HCT116 (cell line): ENCODE results near the gene BBS9. TPM values are rescaled to one million over a fixed set of nuclear protein-coding genes. Genes with fewer than 3 reads are reported as not detected.

Experiments
- ATAC-seq: fragments of 200-7000 bp; cut with Tn5 transposase; 2 replicates; pipeline ENCODE4 v1.9.1; 2020; ENCODE audit warnings: mild to moderate bottlenecking, moderate library complexity
- BruUV-seq: library from RNA; stranded (reverse); fragments of 400-500 nt; replicated peaks from 2 replicates; lab custom pipeline; 2021; lab: Mats Ljungman, UMichigan
- CTCF ChIA-PET: fragments of 300-600 bp; sonication (Branson Sonifier 250); formaldehyde crosslinking; loops from one replicate; lab custom pipeline; 2021; ENCODE audit warnings: antibody characterized with exemption; lab: Charles Lee
- POLR2A ChIA-PET: fragments of 300-600, 350-600 bp; sonication (Branson Sonifier 250); formaldehyde crosslinking; loops from one replicate; lab custom pipeline; 2021; ENCODE audit warnings: antibody characterized with exemption; lab: Charles Lee
- RAD21 ChIA-PET, 2 experiments: fragments of 300-600 bp; sonication (Branson Sonifier 250); formaldehyde crosslinking; loops; one replicate each; lab custom pipeline; 2023; ENCODE audit warnings: low total read pairs in 2 of 2; ENCODE audit not compliant: uncharacterized antibody in 2 of 2, unreplicated experiment in 2 of 2, low non-redundant PET in 1 of 2; lab: Charles Lee
- DNase-seq: peaks from one replicate; pipeline ENCODE4 v3.0.0-alpha.2; 2010; ENCODE audit warnings: low read depth, low spot score
- H2AFZ ChIP-seq: fragments of 200-600 bp; shearing (Covaris generic), sonication (generic); 2 replicates; pipeline ENCODE4 v1.6.1; 2017; ENCODE audit warnings: low read depth, mixed run types, mixed read lengths, antibody characterized with exemption, low read length; ENCODE audit not compliant: poor library complexity, severe bottlenecking
- H3K27ac ChIP-seq: 2 replicates; pipeline ENCODE4 v1.5.1; 2012; ENCODE audit warnings: low read depth, low read length
- H3K27me3 ChIP-seq: fragments of 200-600 bp; sonication (generic); 2 replicates; pipeline ENCODE4 v1.6.1; 2016; ENCODE audit warnings: mixed run types, low read length, mixed read lengths; ENCODE audit not compliant: insufficient read depth
- H3K36me3 ChIP-seq, 2 experiments: fragments of 200-500 bp in 1 of 2; fragments of 200-600 bp in 1 of 2; sonication (Bioruptor generic) in 1 of 2; sonication (generic) in 1 of 2; 2 replicates each; pipeline versions ENCODE4 v1.5.1 to v1.6.1; 2014 to 2016; ENCODE audit warnings: low read length in 2 of 2, inconsistent platforms in 1 of 2, mixed read lengths in 1 of 2, mixed run types in 1 of 2; ENCODE audit not compliant: insufficient read depth in 2 of 2, control insufficient read depth in 1 of 2
- H3K4me1 ChIP-seq, 2 experiments: fragments of 200-600 bp in 1 of 2; sonication (generic) in 1 of 2; 2 replicates each; pipeline versions ENCODE4 v1.5.1 to v1.6.1; 2012 to 2017; ENCODE audit warnings: low read length in 2 of 2, inconsistent platforms in 1 of 2, mild to moderate bottlenecking in 1 of 2, mixed read lengths in 1 of 2, mixed run types in 1 of 2, moderate library complexity in 1 of 2; ENCODE audit not compliant: insufficient read depth in 2 of 2, control insufficient read depth in 1 of 2
- H3K4me2 ChIP-seq: fragments of 200-600 bp; sonication (generic); 2 replicates; pipeline ENCODE4 v1.6.1; 2017; ENCODE audit warnings: mixed run types, low read length, mixed read lengths
- H3K4me3 ChIP-seq, 2 experiments: fragments of 200-600 bp in 1 of 2; sonication (generic) in 1 of 2; replicated peaks in 1 of 2; 2 replicates each; pipeline ENCODE4 v1.5.1; 2011 to 2016; ENCODE audit warnings: low read length in 2 of 2, control low read depth in 1 of 2, low read depth in 1 of 2, mild to moderate bottlenecking in 1 of 2, mixed read lengths in 1 of 2, mixed run types in 1 of 2
- H3K79me2 ChIP-seq: fragments of 200-600 bp; sonication (generic); 2 replicates; pipeline ENCODE4 v1.6.1; 2017; ENCODE audit warnings: mild to moderate bottlenecking, mixed run types, low read length, moderate library complexity, mixed read lengths; ENCODE audit not compliant: insufficient read depth
- H3K9ac ChIP-seq: fragments of 200-600 bp; sonication (generic); 2 replicates; pipeline ENCODE4 v1.6.1; 2016; ENCODE audit warnings: low read length, mixed read lengths
- H3K9me2 ChIP-seq: fragments of 200-600 bp; sonication (generic), shearing (Covaris generic); 2 replicates; pipeline ENCODE4 v1.6.1; 2017; ENCODE audit warnings: mixed run types, mild to moderate bottlenecking, moderate library complexity; ENCODE audit not compliant: insufficient read depth
- H3K9me3 ChIP-seq, 2 experiments: fragments of 200-500 bp in 1 of 2; fragments of 200-600 bp in 1 of 2; sonication (Bioruptor generic) in 1 of 2; sonication (generic) in 1 of 2; 2 replicates each; pipeline ENCODE4 v1.6.1; 2014 to 2017; ENCODE audit warnings: low read length in 2 of 2, mixed read lengths in 2 of 2, inconsistent platforms in 1 of 2, low read depth in 1 of 2, mild to moderate bottlenecking in 1 of 2, mixed run types in 1 of 2, moderate library complexity in 1 of 2; ENCODE audit not compliant: control insufficient read depth in 1 of 2, insufficient read depth in 1 of 2
- H4K20me1 ChIP-seq: fragments of 200-600 bp; sonication (generic), shearing (Covaris generic); 2 replicates; pipeline ENCODE4 v1.6.1; 2017; ENCODE audit warnings: mixed run types, mild to moderate bottlenecking, moderate library complexity; ENCODE audit not compliant: insufficient read depth
- CBX3 ChIP-seq: IDR thresholded peaks from 2 replicates; pipeline ENCODE4 v1.6.1; 2012; ENCODE audit warnings: low read depth
- CEBPB ChIP-seq: IDR thresholded peaks from 2 replicates; pipeline ENCODE4 v1.6.1; 2012; ENCODE audit warnings: low read depth
- CTCF ChIP-seq, 3 experiments: fragments of 200-600 bp in 1 of 3; sonication (generic) in 1 of 3; IDR thresholded peaks in 2 of 3; conservative IDR thresholded peaks in 1 of 3; 2 replicates each; pipeline ENCODE4 v1.5.1; 2012 to 2017; ENCODE audit warnings: low read depth in 2 of 3, low read length in 2 of 3, antibody characterized with exemption in 1 of 3, borderline replicate concordance in 1 of 3, control low read depth in 1 of 3, mild to moderate bottlenecking in 1 of 3, mixed read lengths in 1 of 3, mixed run types in 1 of 3, moderate library complexity in 1 of 3; ENCODE audit not compliant: insufficient read depth in 1 of 3
- EZH2 ChIP-seq: fragments of 200-600 bp; sonication (generic); IDR thresholded peaks from 2 replicates; pipeline ENCODE4 v1.6.1; 2017; ENCODE audit warnings: antibody characterized with exemption, mixed run types
- JUND ChIP-seq: IDR thresholded peaks from 2 replicates; pipeline ENCODE4 v1.6.1; 2012
- MAX ChIP-seq: IDR thresholded peaks from 2 replicates; pipeline ENCODE4 v1.6.1; 2012
- POLR2A ChIP-seq: IDR thresholded peaks from 2 replicates; pipeline ENCODE4 v1.7.0; 2011; ENCODE audit warnings: borderline replicate concordance; ENCODE audit not compliant: insufficient read depth, insufficient read length; ENCODE audit errors: extremely low read depth
- REST ChIP-seq: IDR thresholded peaks from 2 replicates; pipeline ENCODE4 v1.6.1; 2012; ENCODE audit warnings: low read depth
- SIN3A ChIP-seq: IDR thresholded peaks from 2 replicates; pipeline ENCODE4 v1.6.1; 2012; ENCODE audit warnings: low read depth
- SRF ChIP-seq: IDR thresholded peaks from 2 replicates; pipeline ENCODE4 v1.6.1; 2012; ENCODE audit warnings: low read depth
- intact Hi-C: fragments of 100-400 bp; cut with micrococcal nuclease; formaldehyde crosslinking; loops from 2 replicates; pipeline ENCODE4 v1.10.0; 2022
- total RNA-seq: library from RNA; stranded (reverse); gene quantifications from one replicate; pipeline ENCODE4 v1.2.1, GENCODE V29; 2021; ENCODE audit not compliant: unreplicated experiment
- TF ChIP-seq, protein P1 (sequence below): IDR thresholded peaks from 2 replicates; pipeline ENCODE4 v1.6.1; 2012

Gene BBS9
- total RNA-seq, 1 experiment from 2014 or later = 7.1 TPM

- Histone ChIP-seq H3K36me3 (no peaks in the 10 kb centered on the region), H3K79me2 (no peaks in the 10 kb centered on the region), H2AFZ (no peak overlapping the region), H3K4me1 (no peaks in the 10 kb centered on the region), H3K27ac (no peak overlapping the region), H3K4me3 (no peak overlapping the region), H3K4me2 (no peak overlapping the region), H3K9me2 (no peaks in the 10 kb centered on the region), H3K9ac (no peak overlapping the region), H3K9me3 (no peaks in the 10 kb centered on the region), H4K20me1 (no peaks in the 10 kb centered on the region), H3K27me3 (no peaks in the 10 kb centered on the region)
- RAD21 ChIA-PET = no interaction called here
- ATAC-seq (no peak), DNase-seq (no peak)
- CTCF ChIA-PET = no interaction called here
- BruUV-seq = no TSS peak
- POLR2A ChIA-PET = no interaction called here
- TF ChIP-seq REST (no peak), CEBPB (no peak), CTCF (IDR thresholded peaks at IDR 0.05 in 2 of 3, conservative IDR thresholded peaks at IDR 0.05 in 1 of 3; ENCODE audit: borderline replicate concordance in 1 of 3, insufficient read depth in 1 of 3, low read depth in 2 of 3, low read length in 2 of 3) (no peak), CBX3 (no peak), JUND (no peak), POLR2A (no peak), SIN3A (no peak), SRF (no peak), MAX (no peak), EZH2 (no peak)
- TF ChIP-seq, protein P1, sequence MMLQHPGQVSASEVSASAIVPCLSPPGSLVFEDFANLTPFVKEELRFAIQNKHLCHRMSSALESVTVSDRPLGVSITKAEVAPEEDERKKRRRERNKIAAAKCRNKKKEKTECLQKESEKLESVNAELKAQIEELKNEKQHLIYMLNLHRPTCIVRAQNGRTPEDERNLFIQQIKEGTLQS = no peak
- intact Hi-C loops = no loop called here
Measured at GRCh38 chr7:33563651-33564050, 434.3 kb downstream of the BBS9 start.
